ENCODE data around the gene PABPC1L.

- no peak for TF ChIP-seq EZH2 (IDR thresholded peaks at IDR 0.05; ENCODE audit: borderline replicate concordance, insufficient read depth, low read depth, low read length, poor library complexity, severe bottlenecking)
- TF ChIP-seq, protein P1, sequence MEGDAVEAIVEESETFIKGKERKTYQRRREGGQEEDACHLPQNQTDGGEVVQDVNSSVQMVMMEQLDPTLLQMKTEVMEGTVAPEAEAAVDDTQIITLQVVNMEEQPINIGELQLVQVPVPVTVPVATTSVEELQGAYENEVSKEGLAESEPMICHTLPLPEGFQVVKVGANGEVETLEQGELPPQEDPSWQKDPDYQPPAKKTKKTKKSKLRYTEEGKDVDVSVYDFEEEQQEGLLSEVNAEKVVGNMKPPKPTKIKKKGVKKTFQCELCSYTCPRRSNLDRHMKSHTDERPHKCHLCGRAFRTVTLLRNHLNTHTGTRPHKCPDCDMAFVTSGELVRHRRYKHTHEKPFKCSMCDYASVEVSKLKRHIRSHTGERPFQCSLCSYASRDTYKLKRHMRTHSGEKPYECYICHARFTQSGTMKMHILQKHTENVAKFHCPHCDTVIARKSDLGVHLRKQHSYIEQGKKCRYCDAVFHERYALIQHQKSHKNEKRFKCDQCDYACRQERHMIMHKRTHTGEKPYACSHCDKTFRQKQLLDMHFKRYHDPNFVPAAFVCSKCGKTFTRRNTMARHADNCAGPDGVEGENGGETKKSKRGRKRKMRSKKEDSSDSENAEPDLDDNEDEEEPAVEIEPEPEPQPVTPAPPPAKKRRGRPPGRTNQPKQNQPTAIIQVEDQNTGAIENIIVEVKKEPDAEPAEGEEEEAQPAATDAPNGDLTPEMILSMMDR (IDR thresholded peaks at IDR 0.05), result no peak
Measured at GRCh38 chr20:44948107-44948506, 38.2 kb downstream of the PABPC1L start.
